Heart left ventricle (tissue), 13 donors: Measurements from ENCODE around the gene SREBF1.

Source experiments
- CTCF ChIP-seq, 12 donors: fragments of 200-600 bp; sonication (generic) in 4 of 12; IDR thresholded peaks; one replicate each; pipeline versions ENCODE4 v1.5.0 to v1.8.0; 2018 to 2022; ENCODE audit warnings: antibody characterized with exemption in 12 of 12, mild to moderate bottlenecking in 5 of 12
- POLR2A ChIP-seq, 2 donors: fragments of 450-650 bp; IDR thresholded peaks; one replicate each; pipeline ENCODE4 v1.6.1; 2017; ENCODE audit warnings: antibody characterized with exemption in 2 of 2, mild to moderate bottlenecking in 2 of 2, moderate library complexity in 2 of 2
- donor health status: ischemic (EF 13 %, LVEDD 7.1; RV severe dilation, severe dysfunction).
- donor health status: DM: no; HTN: yes; CAD: no.
- donor health status: DM: no; HTN: no; CAD: no.
- donor health status: ischemic (EF 25% LVEDD 6.9; RV normal size, moderate dysfunction).
- donor health status: ischemic (EF 25% LVEDD 5.7; RV mildly dilated, moderate dysfunction).
- donor health status: ischemic (EF 35%, LVEDD 5.7; RV mildly dilated, moderate dysfunction).
- donor health status: nonischemic (EF 11% LVEDD 7.7; RV severe dilation, severe dysfunction).
- donor health status: DM: yes; HTN: yes; CAD: no.
- donor health status: PGD.
- donor health status: ischemic (EF 29% LVEDD 5.4; RV normal size, mild dysfunction).
- donor health status: nonischemic (EF 23%, LVEDD 6.1; RV moderate dilation, normal function).

GRCh38 chr17:17790637-17791464, 45.9 kb downstream of the SREBF1 start:
- TF ChIP-seq CTCF (IDR thresholded peaks at IDR 0.05) (no peak), POLR2A (IDR thresholded peaks at IDR 0.05) (no peak)
